GM18868 (cell line): Measurements from ENCODE around the gene SNAP29.

Source experiments
- ATAC-seq: cut with Tn5 transposase; IDR thresholded peaks from one replicate; pipeline ENCODE4 v1.9.1; 2021; ENCODE audit warnings: mild to moderate bottlenecking, moderate library complexity; ENCODE audit not compliant: unreplicated experiment

The SNAP29 gene

GRCh38 chr22:20865875-20866445 lies 7.2 kb downstream of the SNAP29 start:
- ATAC-seq = no peak

- no peak for ATAC-seq
Observed at GRCh38 chr22:20866736-20867135, 7.9 kb downstream of the SNAP29 start.

DNA sequence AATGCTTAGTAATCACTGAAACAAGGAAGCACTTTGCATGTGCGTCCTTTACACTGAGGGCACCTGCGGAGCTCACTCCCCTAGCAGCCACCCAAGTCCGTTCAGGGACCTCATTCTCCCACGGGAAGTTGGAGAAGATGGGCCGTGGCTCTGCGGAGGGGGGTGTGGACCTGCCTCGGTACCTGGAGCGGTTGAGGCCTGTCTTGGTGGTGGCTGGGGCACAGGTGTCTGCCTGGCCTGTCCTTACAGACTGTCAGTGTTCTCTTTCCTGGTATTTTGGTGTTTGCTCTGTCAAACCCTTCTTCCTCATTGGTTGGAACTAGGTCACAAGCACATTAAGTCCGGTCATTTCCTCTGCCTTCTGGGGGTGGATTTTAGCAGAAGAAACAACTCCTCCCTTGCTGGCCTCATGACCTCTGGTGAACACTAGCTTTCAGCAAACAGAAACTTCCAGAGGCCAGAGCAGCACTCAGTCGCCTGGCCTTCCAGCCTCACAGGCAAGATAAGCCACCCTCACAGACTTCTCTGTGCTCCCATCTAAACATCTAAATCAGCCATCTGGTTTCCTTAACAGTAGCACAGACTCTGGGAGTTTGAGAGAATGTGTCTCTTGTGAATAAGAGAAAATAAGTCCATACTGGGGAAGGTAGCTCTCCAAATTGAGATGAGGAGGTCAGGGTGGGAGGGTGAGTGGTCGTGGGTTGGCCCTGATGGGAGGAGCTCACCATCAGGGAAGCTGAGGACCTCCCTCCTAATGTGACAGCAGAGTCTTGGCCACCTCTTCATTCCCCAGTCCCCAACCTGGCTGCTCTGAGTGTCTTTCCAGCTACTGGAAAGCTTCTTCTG lies 8.6 kb downstream of the SNAP29 start:
- ATAC-seq = no peak

DNA sequence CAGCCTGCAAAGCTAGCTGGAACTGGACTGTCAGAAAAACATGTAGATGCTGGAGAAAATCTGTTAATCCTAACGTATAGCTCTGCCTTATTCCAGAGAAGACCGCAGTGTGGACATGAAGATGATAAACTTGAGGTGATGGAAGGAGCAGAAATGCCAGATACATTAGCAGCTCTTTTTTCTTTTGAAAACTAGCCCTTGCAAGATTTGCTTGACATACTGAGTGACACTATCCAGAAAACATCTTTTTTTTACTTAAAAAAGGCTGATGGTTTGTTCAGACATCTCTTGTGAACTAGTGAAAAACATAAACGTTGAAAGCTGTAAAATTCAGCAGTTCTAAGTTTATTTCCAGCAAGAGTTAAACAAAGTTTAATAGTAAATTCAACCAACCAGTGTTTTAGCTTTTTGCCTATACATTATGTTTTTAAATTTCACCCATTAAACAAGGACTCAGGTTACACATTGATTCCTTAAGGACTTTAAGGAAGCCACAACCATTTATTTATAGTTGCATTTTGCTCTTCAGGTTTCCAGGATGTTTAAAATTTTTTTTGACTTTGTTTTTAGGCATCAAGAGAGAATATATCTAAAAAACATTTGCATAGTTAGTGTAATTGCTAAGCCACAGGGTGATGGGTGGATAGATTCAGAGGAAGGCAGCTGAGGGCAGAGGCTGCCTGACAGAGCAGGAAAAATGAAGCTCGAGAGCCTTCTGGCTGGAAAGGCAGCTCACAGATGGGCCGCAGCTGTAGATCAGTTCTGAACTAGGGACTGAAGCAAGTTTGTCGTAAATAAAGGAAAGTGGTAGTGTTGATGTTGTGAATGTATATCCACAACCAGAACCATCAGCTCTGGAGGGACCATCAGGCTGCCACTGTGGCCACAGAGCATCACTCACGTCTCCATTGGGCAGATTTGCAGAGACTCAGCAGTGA lies 9.5 kb downstream of the SNAP29 start:
- ATAC-seq = no peak

- ATAC-seq = no peak
Observed at GRCh38 chr22:20869234-20869633, 10.4 kb downstream of the SNAP29 start.

- ATAC-seq = no peak
Observed at GRCh38 chr22:20873214-20873613, 14.4 kb downstream of the SNAP29 start.

GRCh38 chr22:20875296-20875695 lies 16.5 kb downstream of the SNAP29 start:
- ATAC-seq = no peak

DNA sequence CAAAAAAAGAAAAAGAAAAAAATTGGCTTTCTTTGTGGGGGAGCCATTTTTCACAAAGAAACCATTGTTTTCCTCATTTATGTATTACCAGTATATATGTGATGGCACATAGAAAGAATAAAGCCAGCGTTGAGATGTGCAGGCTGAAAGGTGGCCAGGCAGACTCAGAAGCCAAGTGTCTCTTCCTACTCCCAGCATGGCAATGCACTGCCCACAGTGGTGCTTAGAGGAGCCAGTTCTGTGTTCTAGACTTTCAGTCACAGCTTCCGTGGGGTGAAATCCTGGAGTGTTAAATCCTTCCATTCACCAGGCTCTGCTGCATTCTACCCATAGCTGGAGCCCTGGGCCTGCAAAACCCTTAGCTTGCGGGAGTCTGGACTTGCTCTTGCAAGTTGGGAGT lies 18.9 kb downstream of the SNAP29 start:
- ATAC-seq = no peak

GRCh38 chr22:20881231-20881630 lies 22.4 kb downstream of the SNAP29 start:
- no peak for ATAC-seq

DNA sequence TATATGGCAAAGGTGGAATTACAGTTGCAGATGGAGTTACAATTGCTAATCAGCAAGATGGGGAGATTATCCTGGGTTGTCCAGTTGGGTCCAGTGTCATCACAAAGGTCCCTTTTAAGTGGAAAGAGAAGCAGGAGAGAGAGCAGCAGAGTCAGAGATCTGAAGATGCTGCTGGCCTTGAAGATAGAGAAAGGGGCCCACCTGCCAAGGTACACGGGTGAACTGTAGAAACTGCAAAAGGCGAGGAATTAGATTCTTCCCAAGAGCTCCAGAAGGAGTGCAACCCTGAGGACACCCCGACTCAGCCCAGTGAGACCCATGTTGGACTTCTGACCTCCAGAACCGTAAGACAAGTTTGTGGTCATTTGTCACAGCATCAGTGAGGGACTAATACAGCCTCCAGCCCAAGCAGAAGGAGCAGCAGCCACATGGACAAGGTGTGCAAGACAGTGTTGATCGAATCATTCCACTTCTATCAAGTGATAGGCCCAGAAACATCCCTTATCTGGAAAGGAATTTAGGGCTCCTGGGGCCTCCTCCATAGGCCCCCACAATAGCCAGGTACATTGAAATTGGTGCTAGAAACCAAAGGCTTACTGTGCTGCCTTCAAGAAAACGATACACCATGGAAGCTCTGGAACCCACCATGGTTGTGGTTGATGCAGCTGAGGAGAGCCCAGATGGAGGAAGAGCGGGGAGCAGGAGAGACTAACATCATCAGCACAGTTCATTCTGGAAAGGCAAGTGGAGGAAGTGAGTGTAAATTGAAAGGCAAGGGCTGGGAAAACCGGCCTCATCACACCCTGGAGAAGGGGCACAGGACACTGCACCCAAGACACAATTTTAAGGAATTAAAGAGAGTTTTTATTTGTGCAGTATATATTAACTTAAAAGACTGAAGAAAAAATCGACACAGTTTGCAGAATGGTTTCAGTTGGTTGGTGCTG lies 23.3 kb downstream of the SNAP29 start:
- ATAC-seq = no peak

DNA sequence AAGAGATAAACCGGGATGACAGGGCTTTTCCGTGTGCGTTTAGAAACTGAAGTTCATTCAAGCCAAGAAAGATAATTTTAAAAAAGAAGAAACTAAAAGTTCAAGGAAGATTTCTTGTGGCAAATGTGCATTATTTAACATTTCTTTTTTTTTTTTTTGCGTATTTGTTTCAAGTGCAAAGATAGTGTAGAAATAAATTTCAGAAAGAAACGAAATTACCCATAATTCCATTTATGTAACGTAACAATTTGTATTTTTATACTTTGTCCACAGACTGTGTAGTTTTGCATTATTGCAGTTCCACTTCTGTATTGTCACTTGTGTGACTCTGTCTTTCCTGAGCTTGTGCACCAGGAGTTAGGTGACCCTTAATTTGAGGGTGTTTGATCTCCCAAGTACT lies 24.0 kb downstream of the SNAP29 start:
- no peak for ATAC-seq

GRCh38 chr22:20884454-20884853 lies 25.6 kb downstream of the SNAP29 start:
- no peak for ATAC-seq

DNA sequence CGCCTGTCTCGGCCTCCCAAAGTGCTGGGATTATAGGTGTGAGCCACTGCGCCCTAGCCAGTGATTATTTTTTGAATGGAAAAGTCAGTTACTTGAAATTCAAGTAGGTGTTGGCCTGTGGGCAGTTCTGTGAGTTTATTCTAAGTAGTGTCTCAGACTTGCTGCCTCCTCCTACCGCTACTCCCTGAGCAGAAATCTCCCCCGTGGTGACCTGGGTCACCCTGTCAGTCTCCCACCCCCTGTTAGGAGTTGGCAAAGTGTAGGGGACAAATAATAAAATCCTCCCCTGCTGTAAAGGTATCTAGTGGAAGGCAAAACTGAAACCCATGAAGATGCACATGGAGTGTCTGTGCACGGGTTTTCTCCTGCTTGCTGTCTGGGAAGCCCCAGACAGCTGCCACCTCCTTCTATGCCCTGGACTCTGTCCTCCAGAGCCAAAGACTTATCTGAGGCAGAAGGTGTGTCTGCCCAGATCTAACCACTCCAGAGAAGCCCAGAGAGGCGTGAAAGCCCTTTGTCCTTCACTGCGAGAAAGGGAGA lies 26.3 kb downstream of the SNAP29 start:
- ATAC-seq = no peak

- ATAC-seq = no peak
Observed at GRCh38 chr22:20885557-20886323, 26.9 kb downstream of the SNAP29 start.

- no peak for ATAC-seq
Observed at GRCh38 chr22:20887375-20887774, 28.6 kb downstream of the SNAP29 start.

GRCh38 chr22:20889025-20889704 lies 30.4 kb downstream of the SNAP29 start:
- ATAC-seq = no peak

DNA sequence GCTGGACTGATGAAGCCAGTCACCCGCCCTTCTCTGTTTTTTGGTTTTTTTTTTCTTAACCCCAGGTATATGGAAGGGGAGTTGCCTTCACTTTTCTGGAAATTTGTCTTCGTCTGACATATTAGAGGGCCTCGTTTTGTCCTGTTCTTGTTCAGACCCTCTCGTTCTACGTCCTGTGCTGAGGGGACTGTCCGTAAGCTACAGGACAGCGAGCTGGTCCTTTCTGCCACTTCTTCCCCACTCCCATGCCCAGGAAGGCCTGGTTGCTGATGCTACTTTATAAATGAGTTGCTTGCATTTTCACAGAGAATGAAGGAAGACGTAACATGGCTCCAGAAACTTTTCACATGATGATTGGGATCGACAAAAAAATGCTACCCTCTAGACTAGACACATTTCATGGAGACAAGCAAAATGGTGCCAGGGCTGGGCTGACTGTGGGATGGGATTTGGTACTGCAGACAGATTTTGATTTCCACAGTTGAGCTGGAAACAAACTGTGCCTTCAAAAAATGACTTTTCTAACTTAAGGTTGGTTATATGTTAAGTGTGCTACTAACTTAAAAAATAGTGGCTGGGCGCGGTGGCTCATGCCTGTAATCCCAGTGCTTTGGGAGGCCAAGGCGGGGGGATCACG lies 31.2 kb downstream of the SNAP29 start:
- ATAC-seq = no peak

DNA sequence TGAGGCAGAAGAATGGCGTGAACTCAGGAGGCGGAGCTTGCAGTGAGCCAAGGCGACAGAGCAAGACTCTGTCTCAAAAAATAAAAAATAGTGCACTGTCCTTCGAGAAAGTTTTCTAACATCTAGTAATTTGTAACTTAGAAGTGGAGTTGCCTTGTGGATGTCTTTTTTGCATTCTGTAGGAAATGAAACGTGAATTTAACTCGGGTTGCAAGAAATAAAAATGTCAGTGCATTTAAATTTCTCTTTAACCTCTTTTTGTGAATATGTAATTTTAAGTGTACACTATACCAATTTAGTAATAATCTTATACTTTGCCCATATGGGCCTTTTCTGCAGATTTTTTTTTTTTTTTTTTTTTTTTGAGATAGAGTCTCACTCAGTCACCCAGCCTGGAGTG lies 32.2 kb downstream of the SNAP29 start:
- no peak for ATAC-seq
